GM23248 (cell line): ENCODE data around the gene TESPA1.

ENCODE experiments used
- EZH2 ChIP-seq: fragments of 200-600 bp; sonication (generic); IDR thresholded peaks from 2 replicates; pipeline ENCODE4 v1.6.1; 2018; ENCODE audit warnings: antibody characterized with exemption, mild to moderate bottlenecking; ENCODE audit not compliant: insufficient read depth, poor library complexity, severe bottlenecking
- EZH2phosphoT487 ChIP-seq: fragments of 200-600 bp; sonication (generic); IDR thresholded peaks from 2 replicates; pipeline ENCODE4 v1.6.1; 2018; ENCODE audit warnings: antibody characterized with exemption, moderate library complexity, mild to moderate bottlenecking, low read depth; ENCODE audit not compliant: insufficient read depth

DNA sequence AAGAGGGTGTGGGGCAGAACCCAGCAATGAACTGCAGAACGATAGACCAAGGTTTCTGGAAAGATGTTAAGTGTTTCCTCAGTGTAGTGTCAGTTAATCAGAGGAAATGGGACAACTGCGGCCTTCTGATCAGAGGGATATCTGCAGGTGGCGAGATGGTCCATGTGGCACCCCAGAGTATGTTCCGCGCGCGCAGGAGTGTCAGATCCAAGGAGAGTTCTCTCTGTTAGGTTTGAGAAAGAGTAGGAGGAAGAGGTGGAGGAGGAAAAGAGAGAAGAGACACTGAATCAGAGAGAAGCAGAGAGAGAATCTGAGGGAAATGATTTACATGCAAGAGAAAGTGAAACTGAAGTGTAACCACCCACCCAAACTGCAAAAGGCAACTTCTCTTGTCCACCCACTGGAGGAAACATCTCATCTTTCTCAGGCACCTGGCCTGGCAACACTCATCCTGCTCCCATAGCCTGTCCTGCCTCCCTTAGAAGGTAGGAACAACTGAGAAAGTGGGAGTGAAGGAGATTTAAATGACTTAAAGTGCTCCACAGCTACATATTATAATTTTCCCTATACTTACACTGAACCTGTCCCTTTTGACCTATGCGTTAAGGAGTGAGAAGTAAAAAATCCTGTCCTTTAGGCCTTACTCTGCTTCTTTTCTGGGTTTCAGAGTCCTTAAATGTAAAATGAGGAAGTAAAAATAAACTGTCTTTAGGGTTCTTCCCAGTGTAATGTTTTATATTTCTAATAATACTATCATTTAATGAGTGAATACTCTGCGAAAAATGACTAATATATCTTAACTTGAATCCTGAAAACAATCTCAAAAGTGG is 6.8 kb upstream of the TESPA1 start:
- TF ChIP-seq EZH2, result no peak
- TF ChIP-seq EZH2phosphoT487, result no peak
